Gastrocnemius medialis (tissue), 4 donors: Measurements from ENCODE around the gene APOC3.

Experiments
- POLR2A ChIP-seq, 2 donors: fragments of 450-650 bp; IDR thresholded peaks; one replicate each; pipeline ENCODE4 v1.6.1; 2017; ENCODE audit warnings: antibody characterized with exemption in 2 of 2, mild to moderate bottlenecking in 2 of 2, moderate library complexity in 2 of 2
- TF ChIP-seq, protein P1 (sequence below), 5 experiments: fragments of 450-650 bp in 3 of 5; fragments of 200-600 bp in 2 of 5; sonication (generic) in 2 of 5; IDR thresholded peaks in 4 of 5; conservative IDR thresholded peaks in 1 of 5; 1 replicate in 4 of 5; 2 replicates in 1 of 5; pipeline ENCODE4 v1.5.1; 2016 to 2019; ENCODE audit warnings: antibody characterized with exemption in 5 of 5, mild to moderate bottlenecking in 3 of 5, moderate library complexity in 3 of 5

DNA sequence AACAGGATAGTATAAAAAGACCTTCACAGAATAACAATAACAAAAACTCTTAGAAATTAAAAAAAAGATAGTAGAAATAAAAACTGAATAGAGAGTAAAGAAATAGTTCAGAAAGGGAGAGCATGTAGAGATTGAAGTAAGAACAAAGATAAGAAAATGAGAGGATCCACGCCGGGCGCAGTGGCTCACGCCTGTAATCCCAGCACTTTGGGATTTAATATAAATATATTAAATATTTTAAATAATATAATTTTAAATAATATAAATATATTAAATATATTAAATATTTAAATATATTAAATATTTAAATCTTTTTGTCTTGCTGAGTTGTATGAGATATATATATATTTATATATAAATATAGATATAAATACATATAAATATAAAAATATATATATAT is 17.6 kb upstream of the APOC3 start:
- TF ChIP-seq, protein P1, sequence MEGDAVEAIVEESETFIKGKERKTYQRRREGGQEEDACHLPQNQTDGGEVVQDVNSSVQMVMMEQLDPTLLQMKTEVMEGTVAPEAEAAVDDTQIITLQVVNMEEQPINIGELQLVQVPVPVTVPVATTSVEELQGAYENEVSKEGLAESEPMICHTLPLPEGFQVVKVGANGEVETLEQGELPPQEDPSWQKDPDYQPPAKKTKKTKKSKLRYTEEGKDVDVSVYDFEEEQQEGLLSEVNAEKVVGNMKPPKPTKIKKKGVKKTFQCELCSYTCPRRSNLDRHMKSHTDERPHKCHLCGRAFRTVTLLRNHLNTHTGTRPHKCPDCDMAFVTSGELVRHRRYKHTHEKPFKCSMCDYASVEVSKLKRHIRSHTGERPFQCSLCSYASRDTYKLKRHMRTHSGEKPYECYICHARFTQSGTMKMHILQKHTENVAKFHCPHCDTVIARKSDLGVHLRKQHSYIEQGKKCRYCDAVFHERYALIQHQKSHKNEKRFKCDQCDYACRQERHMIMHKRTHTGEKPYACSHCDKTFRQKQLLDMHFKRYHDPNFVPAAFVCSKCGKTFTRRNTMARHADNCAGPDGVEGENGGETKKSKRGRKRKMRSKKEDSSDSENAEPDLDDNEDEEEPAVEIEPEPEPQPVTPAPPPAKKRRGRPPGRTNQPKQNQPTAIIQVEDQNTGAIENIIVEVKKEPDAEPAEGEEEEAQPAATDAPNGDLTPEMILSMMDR (IDR thresholded peaks at IDR 0.05 in 4 of 5, conservative IDR thresholded peaks at IDR 0.05 in 1 of 5) = no peak
- no peak for TF ChIP-seq POLR2A (IDR thresholded peaks at IDR 0.05)
